Measurements from ENCODE around the gene GIMAP6. TPM values are rescaled to one million over a fixed set of nuclear protein-coding genes. Genes with fewer than 3 reads are reported as not detected.
"Not testable (repeated sequence)": the region's sequence is repeated elsewhere in the genome, so short reads cannot be mapped to it uniquely, and the experiment has no call there.

The GIMAP6 gene
- total RNA-seq, 2 donors from 2014 or later = 15.8 to 21.5 TPM

- no peaks in the 10 kb centered on the region for H3K27me3 ChIP-seq
- TF ChIP-seq CTCF (IDR thresholded peaks at IDR 0.05) = no peak
- DNase-seq (ENCODE audit: low spot score) = no peak
- H3K9me3 ChIP-seq = peaks cover 0 to 8% of the 10 kb centered on the region in 2 donors
- no peak overlapping the region for H3K4me3 ChIP-seq
- H3K4me1 ChIP-seq = peaks cover 0 to 7% of the 10 kb centered on the region in 2 donors
- no peak overlapping the region for H3K27ac ChIP-seq
- no peaks in the 10 kb centered on the region for H3K36me3 ChIP-seq
Observed at GRCh38 chr7:150580638-150581394, 51.4 kb downstream of the GIMAP6 start.

- not testable (repeated sequence) for H3K27ac ChIP-seq; H3K4me1 ChIP-seq; H3K9me3 ChIP-seq; H3K36me3 ChIP-seq; H3K27me3 ChIP-seq; H3K4me3 ChIP-seq; DNase-seq (ENCODE audit: low spot score)
Observed at GRCh38 chr7:150579979-150580637, 52.1 kb downstream of the GIMAP6 start.

Other genes starting within 250 kb of the GIMAP6 start
- gene GIMAP8, start 181.8 kb downstream of the GIMAP6 start, total RNA-seq = 1 to 10 TPM; 6.6 to 9.6 TPM
- gene GIMAP7, start 117.5 kb downstream of the GIMAP6 start, total RNA-seq = 10 to 100 TPM; 12.7 to 12.9 TPM
- 10 to 100 TPM; 22.3 to 23.5 TPM for gene GIMAP4, start 65.0 kb downstream of the GIMAP6 start, total RNA-seq
- 1 to 10 TPM; 3.8 to 8.3 TPM for gene GIMAP2, start 53.3 kb upstream of the GIMAP6 start, total RNA-seq
- gene GIMAP1, start 84.2 kb upstream of the GIMAP6 start, total RNA-seq = 1 to 10 TPM; 5.6 to 8.0 TPM
- gene GIMAP5, start 105.0 kb upstream of the GIMAP6 start, total RNA-seq = 10 to 100 TPM; 14.5 to 22.2 TPM
- gene TMEM176B, start 168.0 kb upstream of the GIMAP6 start, total RNA-seq = 100 to 1,000 TPM; 162 to 227 TPM
- 100 to 1,000 TPM in 1 of 2 donors, 10 to 100 TPM in 1; 56.3 to 102 TPM for gene TMEM176A, start 168.4 kb upstream of the GIMAP6 start, total RNA-seq
- gene AOC1, start 220.1 kb upstream of the GIMAP6 start, total RNA-seq = not detected